SK-N-DZ (cell line): ENCODE data around the gene APOLD1.

Source experiments
- DNase-seq: peaks from one replicate; pipeline ENCODE4 v3.0.0-alpha.2; 2015; ENCODE audit warnings: low spot score
- small RNA-seq, 2 experiments: library from RNA; depleted of rRNA; stranded (forward); fragments of <200 nt; gene quantifications; one replicate each; pipeline ENCODE3, GENCODE V24; 2014

The APOLD1 gene

GRCh38 chr12:12839873-12840579 lies 54.6 kb downstream of the APOLD1 start:
- no peak for DNase-seq

GRCh38 chr12:12840580-12840899 lies 55.1 kb downstream of the APOLD1 start:
- no peak for DNase-seq

Small RNA genes within 50 kb of the gene (small RNA-seq; reads per million reads assigned to genes)
- 0 reads per million in 2 experiments for gene AC007215.1
- gene MIR613: 0 reads per million in 2 experiments
